Neural crest cell (in vitro differentiated cells): ENCODE results near the gene LAMB2. TPM values are rescaled to one million over a fixed set of nuclear protein-coding genes. Genes with fewer than 3 reads are reported as not detected.

ENCODE experiments used
- DNase-seq: peaks from one replicate; pipeline ENCODE4 v3.0.0; 2021; ENCODE audit warnings: low read depth, mixed read lengths, low spot score
- H3K27ac Mint-ChIP-seq: one replicate; pipeline ENCODE4 v1.8.0; 2021; ENCODE audit warnings: mild to moderate bottlenecking, mixed read lengths; ENCODE audit not compliant: unreplicated experiment
- H3K27me3 Mint-ChIP-seq: 2 replicates; pipeline ENCODE4 v1.8.0; 2021; ENCODE audit warnings: low read depth, mild to moderate bottlenecking, mixed read lengths
- H3K36me3 Mint-ChIP-seq: 2 replicates; pipeline ENCODE4 v1.8.0; 2021; ENCODE audit warnings: low read depth, mild to moderate bottlenecking, mixed read lengths
- H3K4me1 Mint-ChIP-seq: 2 replicates; pipeline ENCODE4 v1.8.0; 2021; ENCODE audit warnings: mixed read lengths
- H3K4me3 Mint-ChIP-seq: one replicate; pipeline ENCODE4 v1.8.0; 2021; ENCODE audit warnings: mild to moderate bottlenecking, mixed read lengths
- H3K9me3 Mint-ChIP-seq: 2 replicates; pipeline ENCODE4 v1.8.0; 2021; ENCODE audit warnings: mixed read lengths
- CTCF ChIP-seq: fragments of 200-600 bp; sonication (generic); conservative IDR thresholded peaks from 2 replicates; pipeline ENCODE4 v1.5.0; 2021; ENCODE audit warnings: antibody characterized with exemption, mild to moderate bottlenecking
- total RNA-seq: library from RNA; stranded (reverse); gene quantifications from 2 replicates; pipeline ENCODE4 v1.2.1, GENCODE V29; 2021

The LAMB2 gene
- total RNA-seq, 1 donor from 2014 or later, result 120 TPM

- peaks cover 2% of the 10 kb centered on the region for H3K36me3 Mint-ChIP-seq
- no peak for TF ChIP-seq CTCF
Observed at GRCh38 chr3:49158792-49159191, 25.9 kb upstream of the LAMB2 start.

GRCh38 chr3:49158103-49158709 lies 25.4 kb upstream of the LAMB2 start:
- Mint-ChIP-seq H3K9me3 (no peaks in the 10 kb centered on the region), H3K36me3 (no peaks in the 10 kb centered on the region), H3K27ac (no peak overlapping the region), H3K27me3 (no peaks in the 10 kb centered on the region), H3K4me1 (peaks cover 8% of the 10 kb centered on the region), H3K4me3 (no peak overlapping the region)
- peak; percentile 17 for DNase-seq
- TF ChIP-seq CTCF, result peak; percentile 48

More at GRCh38 chr3:49158792-49159191, 25.9 kb upstream of the LAMB2 start:
- Mint-ChIP-seq H3K27me3 (no peaks in the 10 kb centered on the region), H3K4me1 (peaks cover 8% of the 10 kb centered on the region), H3K27ac (no peak overlapping the region), H3K4me3 (no peak overlapping the region), H3K9me3 (no peaks in the 10 kb centered on the region)
- DNase-seq, result no peak

GRCh38 chr3:49157289-49157688 lies 24.4 kb upstream of the LAMB2 start:
- DNase-seq, result no peak

GRCh38 chr3:49153349-49153912 lies 20.6 kb upstream of the LAMB2 start:
- Mint-ChIP-seq H3K9me3 (no peaks in the 10 kb centered on the region), H3K36me3 (no peaks in the 10 kb centered on the region), H3K27ac (no peak overlapping the region), H3K4me3 (no peak overlapping the region), H3K27me3 (no peaks in the 10 kb centered on the region), H3K4me1 (peaks cover 4% of the 10 kb centered on the region)
- TF ChIP-seq CTCF, result no peak
- no peak for DNase-seq

More at GRCh38 chr3:49157289-49157688, 24.4 kb upstream of the LAMB2 start:
- Mint-ChIP-seq H3K36me3 (no peaks in the 10 kb centered on the region), H3K27ac (no peak overlapping the region), H3K4me1 (peaks cover 8% of the 10 kb centered on the region), H3K4me3 (no peak overlapping the region), H3K9me3 (no peaks in the 10 kb centered on the region), H3K27me3 (no peaks in the 10 kb centered on the region)
- TF ChIP-seq CTCF, result no peak

GRCh38 chr3:49151610-49152009 lies 18.8 kb upstream of the LAMB2 start:
- no peak overlapping the region for H3K27ac Mint-ChIP-seq
- no peaks in the 10 kb centered on the region for H3K9me3 Mint-ChIP-seq
- DNase-seq, result no peak
- H3K27me3 Mint-ChIP-seq, result no peaks in the 10 kb centered on the region
- H3K4me3 Mint-ChIP-seq, result no peak overlapping the region
- no peaks in the 10 kb centered on the region for H3K4me1 Mint-ChIP-seq
- no peaks in the 10 kb centered on the region for H3K36me3 Mint-ChIP-seq
- no peak for TF ChIP-seq CTCF
